RWPE1 (cell line): ENCODE measurements around the gene SULT1C3.

Source experiments
- CTCF ChIA-PET: fragments of 350-600 bp; sonication (Branson Sonifier 250); formaldehyde crosslinking; extraction: SDS; loops from one replicate; lab custom pipeline; 2021; lab: Yijun Ruan, JAX
- POLR2A ChIA-PET: fragments of 400-600 bp; formaldehyde crosslinking; extraction: SDS; loops from one replicate; lab custom pipeline; 2020; ENCODE audit warnings: antibody characterized with exemption; ENCODE audit not compliant: low non-redundant PET; lab: Yijun Ruan, JAX
- DNase-seq: peaks from one replicate; pipeline ENCODE4 v3.0.0; 2012; ENCODE audit warnings: low spot score
- H3K27ac ChIP-seq: fragments of 450-650 bp; 2 replicates; pipeline ENCODE4 v1.5.1; 2017
- TF ChIP-seq, protein P1 (sequence below): fragments of 450-650 bp; conservative IDR thresholded peaks from 2 replicates; pipeline ENCODE4 v1.5.1; 2017; ENCODE audit warnings: low read depth, mild to moderate bottlenecking

SULT1C3 gene

DNA sequence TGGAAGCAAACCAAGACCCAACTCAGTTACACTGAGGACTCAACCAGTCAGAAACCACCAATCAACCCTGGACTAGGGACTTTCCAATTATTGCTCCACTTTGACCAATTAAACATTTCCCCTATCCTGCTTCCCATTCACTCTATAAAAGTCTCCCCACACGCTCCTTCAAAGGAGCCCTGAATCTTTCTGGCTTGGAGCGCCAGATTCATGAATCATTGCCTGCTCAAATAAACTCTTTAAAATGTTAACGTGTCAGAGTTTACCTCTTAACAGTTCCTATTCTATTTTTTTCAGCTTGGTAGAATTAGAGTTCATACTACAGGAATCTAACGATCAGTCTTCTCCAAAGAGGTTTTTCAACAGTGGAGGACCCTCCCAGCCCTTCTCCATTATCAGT is 28.2 kb downstream of the SULT1C3 start:
- TF ChIP-seq, protein P1, sequence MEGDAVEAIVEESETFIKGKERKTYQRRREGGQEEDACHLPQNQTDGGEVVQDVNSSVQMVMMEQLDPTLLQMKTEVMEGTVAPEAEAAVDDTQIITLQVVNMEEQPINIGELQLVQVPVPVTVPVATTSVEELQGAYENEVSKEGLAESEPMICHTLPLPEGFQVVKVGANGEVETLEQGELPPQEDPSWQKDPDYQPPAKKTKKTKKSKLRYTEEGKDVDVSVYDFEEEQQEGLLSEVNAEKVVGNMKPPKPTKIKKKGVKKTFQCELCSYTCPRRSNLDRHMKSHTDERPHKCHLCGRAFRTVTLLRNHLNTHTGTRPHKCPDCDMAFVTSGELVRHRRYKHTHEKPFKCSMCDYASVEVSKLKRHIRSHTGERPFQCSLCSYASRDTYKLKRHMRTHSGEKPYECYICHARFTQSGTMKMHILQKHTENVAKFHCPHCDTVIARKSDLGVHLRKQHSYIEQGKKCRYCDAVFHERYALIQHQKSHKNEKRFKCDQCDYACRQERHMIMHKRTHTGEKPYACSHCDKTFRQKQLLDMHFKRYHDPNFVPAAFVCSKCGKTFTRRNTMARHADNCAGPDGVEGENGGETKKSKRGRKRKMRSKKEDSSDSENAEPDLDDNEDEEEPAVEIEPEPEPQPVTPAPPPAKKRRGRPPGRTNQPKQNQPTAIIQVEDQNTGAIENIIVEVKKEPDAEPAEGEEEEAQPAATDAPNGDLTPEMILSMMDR = no peak
- peak; percentile 30 for DNase-seq
- H3K27ac ChIP-seq = no peak overlapping the region
- ChIA-PET POLR2A (no interaction called here), CTCF (interaction anchor here (0.7 kb wide), 1 partner anchor 15 kb away, joined by 3 read pairs; no protein-coding TSS in a partner anchor)

DNA sequence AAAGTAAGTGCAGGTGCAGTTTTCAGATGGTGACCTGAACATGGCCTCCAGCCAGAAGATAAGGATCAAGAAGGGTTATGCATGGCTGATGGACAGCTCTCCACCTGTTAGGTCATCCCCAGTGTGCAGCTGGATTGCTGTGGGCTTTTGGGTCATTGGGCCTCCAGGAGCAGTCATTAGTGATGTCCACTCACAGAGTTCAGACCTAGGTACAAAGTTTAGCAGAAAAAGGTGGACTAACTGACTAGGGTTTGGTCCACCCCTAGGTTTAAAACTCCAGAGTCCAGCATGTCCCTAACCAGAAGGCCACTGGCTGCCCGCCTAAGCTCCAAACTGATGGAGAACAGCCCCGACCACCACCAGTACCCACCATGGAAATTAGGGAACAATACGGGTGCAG is 30.6 kb downstream of the SULT1C3 start:
- POLR2A ChIA-PET = no interaction called here
- H3K27ac ChIP-seq = no peak overlapping the region
- CTCF ChIA-PET = no interaction called here

DNA sequence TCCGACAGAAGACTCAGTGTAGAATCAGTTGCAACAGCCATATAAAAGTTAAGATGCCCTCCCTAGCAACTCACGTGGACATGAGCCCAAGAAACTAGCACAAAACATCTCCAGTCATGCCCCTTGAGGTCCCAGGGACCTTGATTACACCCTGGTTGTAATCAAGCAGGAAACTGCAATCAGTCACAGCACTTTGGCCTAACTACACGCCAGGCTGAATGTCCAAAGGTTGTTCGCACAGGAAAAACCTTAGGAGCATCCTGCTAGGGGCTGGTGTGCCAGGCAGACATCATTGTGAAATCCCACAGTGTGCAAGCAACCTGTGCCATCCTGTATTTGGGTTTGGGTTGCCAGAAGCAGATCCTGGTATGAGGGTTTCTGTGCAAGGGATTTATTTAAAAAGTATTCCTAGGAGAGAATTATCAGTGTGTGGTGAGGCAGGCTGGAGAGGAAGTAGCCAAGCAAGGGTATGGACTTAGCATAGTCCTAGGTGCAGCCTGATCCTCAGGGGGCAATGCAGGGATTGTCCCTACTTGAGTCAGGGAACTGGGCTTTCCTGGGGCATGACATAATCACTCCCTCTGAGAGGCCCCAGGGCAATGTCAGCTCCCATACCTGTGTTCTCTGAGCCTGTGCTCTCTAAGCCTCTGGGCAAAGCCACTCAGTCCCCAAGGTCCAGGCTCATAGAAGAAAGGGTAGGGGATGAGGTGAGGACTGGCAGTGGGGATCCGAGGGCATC is 31.2 kb downstream of the SULT1C3 start:
- DNase-seq = no peak
- CTCF ChIA-PET = no interaction called here
- POLR2A ChIA-PET = no interaction called here

More for the DNA sequence above, 30.6 kb downstream of the SULT1C3 start:
- TF ChIP-seq, protein P1 = no peak
- DNase-seq = no peak

DNA sequence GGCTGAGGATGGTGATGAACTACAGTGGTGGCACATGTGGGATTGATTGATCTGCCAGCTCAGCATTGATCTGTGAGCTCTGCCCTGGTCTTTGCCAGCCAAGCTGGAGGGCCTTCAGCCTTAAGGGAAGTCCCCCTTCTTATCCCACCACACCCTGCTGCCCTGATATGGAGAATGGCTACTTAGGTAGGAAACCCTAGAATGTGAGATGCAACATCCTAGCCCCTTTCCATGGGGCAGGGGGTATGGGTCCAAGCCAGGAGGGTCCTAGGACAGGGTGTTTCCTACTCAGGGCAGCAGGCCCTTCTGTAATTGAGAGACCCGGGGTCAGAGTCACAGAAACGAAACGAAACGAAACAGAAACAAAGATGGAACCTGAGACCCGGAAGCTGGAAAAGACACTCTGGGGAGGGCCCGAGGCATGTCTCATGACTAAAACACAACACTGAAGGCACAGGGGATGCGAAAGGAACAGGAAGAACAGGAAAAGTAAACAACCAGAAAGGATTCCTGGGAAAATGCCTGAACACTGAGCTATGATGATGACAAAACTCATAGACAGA is 32.0 kb downstream of the SULT1C3 start:
- TF ChIP-seq, protein P1 = no peak
- ChIA-PET CTCF (interaction anchor here (0.7 kb wide), 1 partner anchor 15 kb away, joined by 4 read pairs; no protein-coding TSS in a partner anchor), POLR2A (no interaction called here)
- H3K27ac ChIP-seq = no peak overlapping the region
- peak; percentile 38 for DNase-seq

More for the DNA sequence above, 31.2 kb downstream of the SULT1C3 start:
- TF ChIP-seq, protein P1 = no peak
- H3K27ac ChIP-seq = no peak overlapping the region

DNA sequence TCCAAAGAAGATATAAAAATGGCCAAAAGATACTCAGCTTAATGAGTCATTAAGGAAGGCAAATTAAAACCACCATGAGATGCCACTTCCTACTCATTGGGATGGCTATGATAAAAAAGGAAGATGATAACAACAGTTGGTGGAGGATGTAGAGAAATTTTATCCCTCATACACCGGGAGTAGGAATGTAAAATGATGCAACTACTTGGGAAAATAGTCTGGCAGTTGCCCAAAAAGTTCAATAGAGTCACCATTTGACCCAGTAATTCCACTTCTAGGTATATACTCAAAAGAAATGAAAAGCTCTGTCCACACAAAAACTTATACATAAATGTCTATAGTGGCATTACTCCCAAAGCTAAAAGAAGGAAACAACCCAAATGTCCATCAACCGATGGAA is 38.9 kb downstream of the SULT1C3 start:
- no peak for DNase-seq
- no peak overlapping the region for H3K27ac ChIP-seq
- POLR2A ChIA-PET = no interaction called here
- CTCF ChIA-PET = no interaction called here
- TF ChIP-seq, protein P1 = no peak

DNA sequence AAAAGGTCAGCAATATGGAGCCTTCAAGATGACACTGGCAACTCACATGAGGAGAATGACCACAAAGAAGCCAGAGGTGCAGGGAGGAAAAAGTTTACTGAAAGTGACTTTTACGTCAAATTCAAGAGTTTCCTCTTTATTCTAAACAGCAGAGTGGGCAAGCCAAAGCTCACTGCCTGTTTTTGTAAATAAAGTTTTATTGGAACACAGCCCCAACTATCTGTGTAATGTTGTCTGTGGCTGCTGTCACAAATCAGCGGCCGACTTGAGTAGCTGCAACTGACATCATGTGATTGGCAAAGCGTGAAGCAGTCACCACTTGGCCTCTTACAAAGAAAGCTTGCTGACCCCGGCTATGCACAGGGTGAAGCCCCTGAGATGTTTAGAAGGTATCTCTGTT is 39.7 kb downstream of the SULT1C3 start:
- POLR2A ChIA-PET = no interaction called here
- TF ChIP-seq, protein P1 = no peak
- CTCF ChIA-PET = no interaction called here
- H3K27ac ChIP-seq = no peak overlapping the region
- DNase-seq = no peak
